HCT116 (cell line): Measurements from ENCODE around the gene BACH1. TPM values are rescaled to one million over a fixed set of nuclear protein-coding genes. Genes with fewer than 3 reads are reported as not detected.

Experiments
- ATAC-seq: fragments of 200-7000 bp; cut with Tn5 transposase; 2 replicates; pipeline ENCODE4 v1.9.1; 2020; ENCODE audit warnings: mild to moderate bottlenecking, moderate library complexity
- BruUV-seq: library from RNA; stranded (reverse); fragments of 400-500 nt; replicated peaks from 2 replicates; lab custom pipeline; 2021; lab: Mats Ljungman, UMichigan
- CTCF ChIA-PET: fragments of 300-600 bp; sonication (Branson Sonifier 250); formaldehyde crosslinking; loops from one replicate; lab custom pipeline; 2021; ENCODE audit warnings: antibody characterized with exemption; lab: Charles Lee
- POLR2A ChIA-PET: fragments of 300-600, 350-600 bp; sonication (Branson Sonifier 250); formaldehyde crosslinking; loops from one replicate; lab custom pipeline; 2021; ENCODE audit warnings: antibody characterized with exemption; lab: Charles Lee
- RAD21 ChIA-PET, 2 experiments: fragments of 300-600 bp; sonication (Branson Sonifier 250); formaldehyde crosslinking; loops; one replicate each; lab custom pipeline; 2023; ENCODE audit warnings: low total read pairs in 2 of 2; ENCODE audit not compliant: uncharacterized antibody in 2 of 2, unreplicated experiment in 2 of 2, low non-redundant PET in 1 of 2; lab: Charles Lee
- DNase-seq: peaks from one replicate; pipeline ENCODE4 v3.0.0-alpha.2; 2010; ENCODE audit warnings: low read depth, low spot score
- H2AFZ ChIP-seq: fragments of 200-600 bp; shearing (Covaris generic), sonication (generic); 2 replicates; pipeline ENCODE4 v1.6.1; 2017; ENCODE audit warnings: low read depth, mixed run types, mixed read lengths, antibody characterized with exemption, low read length; ENCODE audit not compliant: poor library complexity, severe bottlenecking
- H3K27ac ChIP-seq: 2 replicates; pipeline ENCODE4 v1.5.1; 2012; ENCODE audit warnings: low read depth, low read length
- H3K27me3 ChIP-seq: fragments of 200-600 bp; sonication (generic); 2 replicates; pipeline ENCODE4 v1.6.1; 2016; ENCODE audit warnings: mixed run types, low read length, mixed read lengths; ENCODE audit not compliant: insufficient read depth
- H3K36me3 ChIP-seq, 2 experiments: fragments of 200-500 bp in 1 of 2; fragments of 200-600 bp in 1 of 2; sonication (Bioruptor generic) in 1 of 2; sonication (generic) in 1 of 2; 2 replicates each; pipeline versions ENCODE4 v1.5.1 to v1.6.1; 2014 to 2016; ENCODE audit warnings: low read length in 2 of 2, inconsistent platforms in 1 of 2, mixed read lengths in 1 of 2, mixed run types in 1 of 2; ENCODE audit not compliant: insufficient read depth in 2 of 2, control insufficient read depth in 1 of 2
- H3K4me1 ChIP-seq, 2 experiments: fragments of 200-600 bp in 1 of 2; sonication (generic) in 1 of 2; 2 replicates each; pipeline versions ENCODE4 v1.5.1 to v1.6.1; 2012 to 2017; ENCODE audit warnings: low read length in 2 of 2, inconsistent platforms in 1 of 2, mild to moderate bottlenecking in 1 of 2, mixed read lengths in 1 of 2, mixed run types in 1 of 2, moderate library complexity in 1 of 2; ENCODE audit not compliant: insufficient read depth in 2 of 2, control insufficient read depth in 1 of 2
- H3K4me2 ChIP-seq: fragments of 200-600 bp; sonication (generic); 2 replicates; pipeline ENCODE4 v1.6.1; 2017; ENCODE audit warnings: mixed run types, low read length, mixed read lengths
- H3K4me3 ChIP-seq, 2 experiments: fragments of 200-600 bp in 1 of 2; sonication (generic) in 1 of 2; replicated peaks in 1 of 2; 2 replicates each; pipeline ENCODE4 v1.5.1; 2011 to 2016; ENCODE audit warnings: low read length in 2 of 2, control low read depth in 1 of 2, low read depth in 1 of 2, mild to moderate bottlenecking in 1 of 2, mixed read lengths in 1 of 2, mixed run types in 1 of 2
- H3K79me2 ChIP-seq: fragments of 200-600 bp; sonication (generic); 2 replicates; pipeline ENCODE4 v1.6.1; 2017; ENCODE audit warnings: mild to moderate bottlenecking, mixed run types, low read length, moderate library complexity, mixed read lengths; ENCODE audit not compliant: insufficient read depth
- H3K9ac ChIP-seq: fragments of 200-600 bp; sonication (generic); 2 replicates; pipeline ENCODE4 v1.6.1; 2016; ENCODE audit warnings: low read length, mixed read lengths
- H3K9me2 ChIP-seq: fragments of 200-600 bp; sonication (generic), shearing (Covaris generic); 2 replicates; pipeline ENCODE4 v1.6.1; 2017; ENCODE audit warnings: mixed run types, mild to moderate bottlenecking, moderate library complexity; ENCODE audit not compliant: insufficient read depth
- H3K9me3 ChIP-seq, 2 experiments: fragments of 200-500 bp in 1 of 2; fragments of 200-600 bp in 1 of 2; sonication (Bioruptor generic) in 1 of 2; sonication (generic) in 1 of 2; 2 replicates each; pipeline ENCODE4 v1.6.1; 2014 to 2017; ENCODE audit warnings: low read length in 2 of 2, mixed read lengths in 2 of 2, inconsistent platforms in 1 of 2, low read depth in 1 of 2, mild to moderate bottlenecking in 1 of 2, mixed run types in 1 of 2, moderate library complexity in 1 of 2; ENCODE audit not compliant: control insufficient read depth in 1 of 2, insufficient read depth in 1 of 2
- H4K20me1 ChIP-seq: fragments of 200-600 bp; sonication (generic), shearing (Covaris generic); 2 replicates; pipeline ENCODE4 v1.6.1; 2017; ENCODE audit warnings: mixed run types, mild to moderate bottlenecking, moderate library complexity; ENCODE audit not compliant: insufficient read depth
- ATF3 ChIP-seq: IDR thresholded peaks from 2 replicates; pipeline ENCODE4 v1.6.1; 2012
- CBX3 ChIP-seq: IDR thresholded peaks from 2 replicates; pipeline ENCODE4 v1.6.1; 2012; ENCODE audit warnings: low read depth
- EZH2 ChIP-seq: fragments of 200-600 bp; sonication (generic); IDR thresholded peaks from 2 replicates; pipeline ENCODE4 v1.6.1; 2017; ENCODE audit warnings: antibody characterized with exemption, mixed run types
- EZH2phosphoT487 ChIP-seq: fragments of 200-600 bp; IDR thresholded peaks from 2 replicates; pipeline ENCODE4 v1.6.1; 2018; ENCODE audit warnings: antibody characterized with exemption, borderline replicate concordance
- MAX ChIP-seq: IDR thresholded peaks from 2 replicates; pipeline ENCODE4 v1.6.1; 2012
- RAD21 ChIP-seq: IDR thresholded peaks from 2 replicates; pipeline ENCODE4 v1.6.1; 2012; ENCODE audit warnings: low read depth, mild to moderate bottlenecking
- SRF ChIP-seq: IDR thresholded peaks from 2 replicates; pipeline ENCODE4 v1.6.1; 2012; ENCODE audit warnings: low read depth
- TCF7L2 ChIP-seq: IDR thresholded peaks from 2 replicates; pipeline ENCODE4 v1.7.0; 2011; ENCODE audit warnings: borderline replicate concordance, inconsistent platforms; ENCODE audit not compliant: insufficient read depth, insufficient read length; ENCODE audit errors: extremely low read depth
- YY1 ChIP-seq: IDR thresholded peaks from 2 replicates; pipeline ENCODE4 v1.6.1; 2011; ENCODE audit warnings: low read length, low read depth, moderate library complexity, mild to moderate bottlenecking; ENCODE audit not compliant: insufficient replicate concordance; ENCODE audit errors: extremely low read depth
- ZBTB33 ChIP-seq: IDR thresholded peaks from 2 replicates; pipeline ENCODE4 v1.6.1; 2011; ENCODE audit warnings: mild to moderate bottlenecking, low read length, moderate library complexity; ENCODE audit not compliant: insufficient replicate concordance; ENCODE audit errors: extremely low read depth
- intact Hi-C: fragments of 100-400 bp; cut with micrococcal nuclease; formaldehyde crosslinking; loops from 2 replicates; pipeline ENCODE4 v1.10.0; 2022
- total RNA-seq: library from RNA; stranded (reverse); gene quantifications from one replicate; pipeline ENCODE4 v1.2.1, GENCODE V29; 2021; ENCODE audit not compliant: unreplicated experiment
- TF ChIP-seq, protein P1 (sequence below): IDR thresholded peaks from 2 replicates; pipeline ENCODE4 v1.6.1; 2012; ENCODE audit warnings: low read depth
- TF ChIP-seq, protein P2 (sequence below), 3 experiments: fragments of 200-600 bp in 1 of 3; sonication (generic) in 1 of 3; IDR thresholded peaks in 2 of 3; conservative IDR thresholded peaks in 1 of 3; 2 replicates each; pipeline ENCODE4 v1.5.1; 2012 to 2017; ENCODE audit warnings: low read depth in 2 of 3, low read length in 2 of 3, antibody characterized with exemption in 1 of 3, borderline replicate concordance in 1 of 3, control low read depth in 1 of 3, mild to moderate bottlenecking in 1 of 3, mixed read lengths in 1 of 3, mixed run types in 1 of 3, moderate library complexity in 1 of 3; ENCODE audit not compliant: insufficient read depth in 1 of 3

Gene BACH1
- total RNA-seq, 1 experiment from 2014 or later, result 28.4 TPM

DNA sequence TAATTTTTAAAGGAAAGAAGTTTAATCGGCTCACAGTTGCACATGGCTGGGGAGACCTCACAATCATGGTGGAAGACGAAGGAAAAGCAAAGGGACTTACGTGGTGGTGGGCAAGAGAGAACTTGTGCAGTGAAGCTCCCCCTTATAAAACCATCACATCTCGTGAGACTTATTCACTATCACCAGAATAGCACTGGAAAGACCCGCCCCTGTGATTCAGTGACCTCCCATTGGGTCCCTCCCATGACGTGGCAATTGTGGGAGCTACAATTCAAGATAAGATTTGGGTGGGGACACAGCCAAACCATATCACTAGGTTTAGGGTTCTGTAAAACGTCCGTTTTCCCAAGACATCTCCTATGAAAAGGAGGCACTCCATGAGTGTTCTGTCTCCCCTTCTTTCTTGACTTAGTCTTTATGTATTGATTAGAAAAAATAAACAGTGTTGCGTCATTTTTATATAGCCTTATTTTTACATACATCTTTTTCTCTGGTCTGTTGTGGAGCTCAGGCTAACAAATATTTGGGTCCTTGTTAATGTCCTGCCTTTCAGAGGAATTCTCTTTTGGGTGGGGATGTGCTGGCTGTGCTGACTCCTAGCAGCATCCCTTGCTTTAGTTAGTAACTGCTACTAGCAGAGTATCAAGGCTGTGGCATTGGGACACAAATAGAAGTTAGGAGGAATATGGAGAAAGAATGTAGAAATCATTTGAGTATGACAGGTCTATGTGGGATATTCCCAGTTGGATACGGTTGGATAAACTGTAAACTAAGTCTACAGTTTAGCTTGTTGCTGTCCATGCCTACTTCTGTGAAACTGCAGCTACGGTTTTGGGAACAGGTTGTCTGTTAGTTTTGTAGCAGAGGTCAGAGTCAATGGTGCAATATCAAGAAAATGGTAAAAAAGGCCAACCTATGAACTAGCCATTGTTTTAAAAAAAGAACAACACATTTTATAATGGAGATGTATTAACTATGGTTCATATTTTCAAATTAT is 23.5 kb downstream of the BACH1 start (continued):
- TF ChIP-seq ZBTB33, result no peak
- no peak for TF ChIP-seq RAD21
- no peak for TF ChIP-seq MAX
- no peak for TF ChIP-seq EZH2
- no peak for TF ChIP-seq TCF7L2
- no peak for TF ChIP-seq EZH2phosphoT487

GRCh38 chr21:29323189-29323588 is 24.5 kb downstream of the BACH1 start:
- CTCF ChIA-PET, result no interaction called here
- intact Hi-C loops, result no loop called here
- no peaks in the 10 kb centered on the region for H4K20me1 ChIP-seq
- no peak for TF ChIP-seq ATF3
- TF ChIP-seq, protein P1, sequence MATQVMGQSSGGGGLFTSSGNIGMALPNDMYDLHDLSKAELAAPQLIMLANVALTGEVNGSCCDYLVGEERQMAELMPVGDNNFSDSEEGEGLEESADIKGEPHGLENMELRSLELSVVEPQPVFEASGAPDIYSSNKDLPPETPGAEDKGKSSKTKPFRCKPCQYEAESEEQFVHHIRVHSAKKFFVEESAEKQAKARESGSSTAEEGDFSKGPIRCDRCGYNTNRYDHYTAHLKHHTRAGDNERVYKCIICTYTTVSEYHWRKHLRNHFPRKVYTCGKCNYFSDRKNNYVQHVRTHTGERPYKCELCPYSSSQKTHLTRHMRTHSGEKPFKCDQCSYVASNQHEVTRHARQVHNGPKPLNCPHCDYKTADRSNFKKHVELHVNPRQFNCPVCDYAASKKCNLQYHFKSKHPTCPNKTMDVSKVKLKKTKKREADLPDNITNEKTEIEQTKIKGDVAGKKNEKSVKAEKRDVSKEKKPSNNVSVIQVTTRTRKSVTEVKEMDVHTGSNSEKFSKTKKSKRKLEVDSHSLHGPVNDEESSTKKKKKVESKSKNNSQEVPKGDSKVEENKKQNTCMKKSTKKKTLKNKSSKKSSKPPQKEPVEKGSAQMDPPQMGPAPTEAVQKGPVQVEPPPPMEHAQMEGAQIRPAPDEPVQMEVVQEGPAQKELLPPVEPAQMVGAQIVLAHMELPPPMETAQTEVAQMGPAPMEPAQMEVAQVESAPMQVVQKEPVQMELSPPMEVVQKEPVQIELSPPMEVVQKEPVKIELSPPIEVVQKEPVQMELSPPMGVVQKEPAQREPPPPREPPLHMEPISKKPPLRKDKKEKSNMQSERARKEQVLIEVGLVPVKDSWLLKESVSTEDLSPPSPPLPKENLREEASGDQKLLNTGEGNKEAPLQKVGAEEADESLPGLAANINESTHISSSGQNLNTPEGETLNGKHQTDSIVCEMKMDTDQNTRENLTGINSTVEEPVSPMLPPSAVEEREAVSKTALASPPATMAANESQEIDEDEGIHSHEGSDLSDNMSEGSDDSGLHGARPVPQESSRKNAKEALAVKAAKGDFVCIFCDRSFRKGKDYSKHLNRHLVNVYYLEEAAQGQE, result no peak
- TF ChIP-seq SRF, result no peak
- TF ChIP-seq CBX3, result no peak
- TF ChIP-seq ZBTB33, result no peak
- TF ChIP-seq YY1, result no peak
- TF ChIP-seq, protein P2, sequence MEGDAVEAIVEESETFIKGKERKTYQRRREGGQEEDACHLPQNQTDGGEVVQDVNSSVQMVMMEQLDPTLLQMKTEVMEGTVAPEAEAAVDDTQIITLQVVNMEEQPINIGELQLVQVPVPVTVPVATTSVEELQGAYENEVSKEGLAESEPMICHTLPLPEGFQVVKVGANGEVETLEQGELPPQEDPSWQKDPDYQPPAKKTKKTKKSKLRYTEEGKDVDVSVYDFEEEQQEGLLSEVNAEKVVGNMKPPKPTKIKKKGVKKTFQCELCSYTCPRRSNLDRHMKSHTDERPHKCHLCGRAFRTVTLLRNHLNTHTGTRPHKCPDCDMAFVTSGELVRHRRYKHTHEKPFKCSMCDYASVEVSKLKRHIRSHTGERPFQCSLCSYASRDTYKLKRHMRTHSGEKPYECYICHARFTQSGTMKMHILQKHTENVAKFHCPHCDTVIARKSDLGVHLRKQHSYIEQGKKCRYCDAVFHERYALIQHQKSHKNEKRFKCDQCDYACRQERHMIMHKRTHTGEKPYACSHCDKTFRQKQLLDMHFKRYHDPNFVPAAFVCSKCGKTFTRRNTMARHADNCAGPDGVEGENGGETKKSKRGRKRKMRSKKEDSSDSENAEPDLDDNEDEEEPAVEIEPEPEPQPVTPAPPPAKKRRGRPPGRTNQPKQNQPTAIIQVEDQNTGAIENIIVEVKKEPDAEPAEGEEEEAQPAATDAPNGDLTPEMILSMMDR (IDR thresholded peaks at IDR 0.05 in 2 of 3, conservative IDR thresholded peaks at IDR 0.05 in 1 of 3; ENCODE audit: borderline replicate concordance in 1 of 3, insufficient read depth in 1 of 3, low read depth in 2 of 3, low read length in 2 of 3), result no peak

More at GRCh38 chr21:29323189-29323588, 24.5 kb downstream of the BACH1 start:
- no peaks in the 10 kb centered on the region for H3K9me2 ChIP-seq
- H3K4me3 ChIP-seq, result no peak overlapping the region
- H2AFZ ChIP-seq, result no peak overlapping the region
- ChIA-PET POLR2A (no interaction called here), RAD21 (no interaction called here)
- no peak overlapping the region for H3K27ac ChIP-seq
- peaks cover 75% of the 10 kb centered on the region for H3K79me2 ChIP-seq
- BruUV-seq, result no TSS peak
- H3K27me3 ChIP-seq, result no peaks in the 10 kb centered on the region
- H3K4me2 ChIP-seq, result no peak overlapping the region
- no peaks in the 10 kb centered on the region for H3K4me1 ChIP-seq
- H3K9ac ChIP-seq, result no peak overlapping the region
- no peaks in the 10 kb centered on the region for H3K9me3 ChIP-seq
- H3K36me3 ChIP-seq, result peaks cover 0 to 9% of the 10 kb centered on the region in 2 experiments; a peak in 3 of 4 replicates
- ATAC-seq (no peak), DNase-seq (no peak)
